ENCODE data around the gene NCKAP5L.
"Not testable (repeated sequence)": the region's sequence is repeated elsewhere in the genome, so short reads cannot be mapped to it uniquely, and the experiment has no call there.

The NCKAP5L gene

DNA sequence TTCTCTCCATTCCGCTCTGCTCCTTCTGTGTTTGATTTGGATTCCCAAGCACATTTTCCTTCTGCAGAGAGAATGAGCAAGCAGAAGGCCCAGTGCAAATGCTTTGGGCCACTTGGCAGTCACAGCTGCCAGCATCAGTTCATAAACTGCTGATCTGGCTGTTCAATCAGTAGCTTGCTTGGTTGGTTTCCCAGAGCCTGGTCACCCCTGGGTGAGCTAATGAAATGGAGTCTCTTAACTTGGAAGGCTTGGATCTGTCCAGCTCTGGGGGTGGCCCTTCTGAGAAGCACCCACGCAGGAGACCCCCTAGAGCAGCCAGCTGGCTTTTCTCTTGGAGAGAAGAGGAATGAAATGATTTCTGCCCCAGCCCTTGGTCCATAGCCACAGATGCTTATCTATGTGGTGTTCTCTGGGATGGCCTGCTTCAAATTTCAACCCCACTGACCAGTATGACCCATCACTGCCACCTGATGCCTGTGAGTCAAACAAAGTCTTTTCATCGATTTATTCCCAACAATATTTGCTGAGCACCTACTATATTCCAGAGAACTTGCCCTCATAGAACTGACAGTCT lies 45.2 kb upstream of the NCKAP5L start:
- H3K4me3 ChIP-seq (ENCODE audit: low read depth, low read length): no peak overlapping the region
- no peak for DNase-seq (ENCODE audit: low read depth)
- TF ChIP-seq, protein P1, sequence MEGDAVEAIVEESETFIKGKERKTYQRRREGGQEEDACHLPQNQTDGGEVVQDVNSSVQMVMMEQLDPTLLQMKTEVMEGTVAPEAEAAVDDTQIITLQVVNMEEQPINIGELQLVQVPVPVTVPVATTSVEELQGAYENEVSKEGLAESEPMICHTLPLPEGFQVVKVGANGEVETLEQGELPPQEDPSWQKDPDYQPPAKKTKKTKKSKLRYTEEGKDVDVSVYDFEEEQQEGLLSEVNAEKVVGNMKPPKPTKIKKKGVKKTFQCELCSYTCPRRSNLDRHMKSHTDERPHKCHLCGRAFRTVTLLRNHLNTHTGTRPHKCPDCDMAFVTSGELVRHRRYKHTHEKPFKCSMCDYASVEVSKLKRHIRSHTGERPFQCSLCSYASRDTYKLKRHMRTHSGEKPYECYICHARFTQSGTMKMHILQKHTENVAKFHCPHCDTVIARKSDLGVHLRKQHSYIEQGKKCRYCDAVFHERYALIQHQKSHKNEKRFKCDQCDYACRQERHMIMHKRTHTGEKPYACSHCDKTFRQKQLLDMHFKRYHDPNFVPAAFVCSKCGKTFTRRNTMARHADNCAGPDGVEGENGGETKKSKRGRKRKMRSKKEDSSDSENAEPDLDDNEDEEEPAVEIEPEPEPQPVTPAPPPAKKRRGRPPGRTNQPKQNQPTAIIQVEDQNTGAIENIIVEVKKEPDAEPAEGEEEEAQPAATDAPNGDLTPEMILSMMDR (IDR thresholded peaks at IDR 0.05; ENCODE audit: low read depth, low read length, missing control alignments): no peak

DNA sequence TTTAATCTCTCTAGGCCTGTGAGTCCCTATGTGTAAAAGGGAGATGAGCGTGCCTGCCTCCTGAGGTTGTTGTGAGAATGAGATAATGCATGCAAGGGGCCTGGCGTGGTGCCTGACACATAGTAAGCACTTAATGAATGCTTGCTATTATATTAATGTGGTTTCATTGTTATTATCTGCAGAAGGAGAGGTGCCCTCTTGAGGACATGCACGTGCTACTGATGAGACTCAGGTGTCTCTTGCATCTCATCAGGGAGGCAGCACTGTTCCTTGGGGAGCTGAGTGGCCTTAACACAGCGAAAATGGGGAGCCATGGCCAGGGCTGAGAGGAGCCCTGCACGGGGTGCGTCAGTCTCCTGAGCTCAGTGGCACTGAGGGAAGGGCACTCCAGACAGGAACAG lies 44.6 kb upstream of the NCKAP5L start:
- no peak overlapping the region for H3K4me3 ChIP-seq (ENCODE audit: low read depth, low read length)
- TF ChIP-seq, protein P1 (IDR thresholded peaks at IDR 0.05; ENCODE audit: low read depth, low read length, missing control alignments): no peak
- DNase-seq (ENCODE audit: low read depth): no peak

DNA sequence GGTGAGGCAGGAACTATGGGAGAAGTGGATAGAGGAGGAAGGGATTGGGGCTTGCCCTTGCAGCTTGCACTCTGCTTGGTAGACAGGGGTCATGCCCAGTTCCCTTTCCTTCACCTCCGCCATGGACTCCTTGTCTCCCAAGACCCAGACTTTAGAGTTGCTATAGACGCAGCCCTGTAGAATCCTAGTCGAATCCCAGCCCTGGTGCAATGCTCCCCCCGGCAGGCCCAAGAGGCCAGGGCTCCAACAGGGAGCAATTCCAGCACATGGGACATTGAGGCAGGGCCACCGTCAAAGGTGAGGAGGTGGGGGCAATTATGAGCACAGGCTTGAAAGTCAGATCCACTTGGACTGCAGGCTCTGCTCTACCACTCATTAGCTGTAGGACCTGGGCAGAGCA lies 44.2 kb upstream of the NCKAP5L start:
- no peak for DNase-seq (ENCODE audit: low read depth)
- H3K4me3 ChIP-seq (ENCODE audit: low read depth, low read length): no peak overlapping the region
- TF ChIP-seq, protein P1 (IDR thresholded peaks at IDR 0.05; ENCODE audit: low read depth, low read length, missing control alignments): no peak

DNA sequence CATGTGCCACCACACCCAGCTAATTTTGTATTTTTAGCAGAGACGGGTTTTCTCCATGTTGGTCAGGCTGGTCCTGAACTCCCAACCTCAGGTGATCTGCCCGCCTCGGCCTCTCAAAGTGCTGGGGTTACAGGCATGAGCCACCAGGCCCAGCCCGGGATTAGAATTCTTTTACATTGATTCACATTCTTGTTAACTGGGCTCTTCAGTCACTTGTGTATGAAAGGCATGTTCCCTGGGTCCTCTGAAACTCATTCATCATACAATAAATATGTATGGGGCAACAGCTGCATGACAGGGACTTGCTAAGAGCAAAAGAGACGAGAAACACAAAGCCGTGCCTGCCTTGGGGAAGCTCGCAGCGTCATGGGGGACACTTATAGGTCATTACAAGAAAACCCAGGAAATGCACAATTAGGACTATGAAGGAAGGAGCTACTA lies 43.6 kb upstream of the NCKAP5L start:
- not testable (repeated sequence) for H3K4me3 ChIP-seq (ENCODE audit: low read depth, low read length); DNase-seq (ENCODE audit: low read depth)

DNA sequence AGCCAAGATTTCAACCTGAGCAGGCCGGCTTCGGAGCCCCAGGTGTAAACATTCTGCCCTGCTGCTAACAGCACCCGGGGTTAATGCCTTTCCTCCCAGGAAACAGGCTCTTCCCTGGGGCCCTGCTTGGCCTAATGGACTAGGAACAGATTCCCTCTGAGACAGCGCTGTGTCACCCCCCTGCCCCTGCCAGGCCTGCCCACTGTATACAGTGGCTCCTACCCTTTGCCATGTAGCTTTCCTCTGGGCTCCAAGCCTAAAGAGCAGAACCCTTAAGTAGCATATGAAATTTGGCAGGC lies 43.0 kb upstream of the NCKAP5L start:
- no peak for DNase-seq (ENCODE audit: low read depth)
- no peak overlapping the region for H3K4me3 ChIP-seq (ENCODE audit: low read depth, low read length)
- TF ChIP-seq, protein P1 (IDR thresholded peaks at IDR 0.05; ENCODE audit: low read depth, low read length, missing control alignments): no peak

DNA sequence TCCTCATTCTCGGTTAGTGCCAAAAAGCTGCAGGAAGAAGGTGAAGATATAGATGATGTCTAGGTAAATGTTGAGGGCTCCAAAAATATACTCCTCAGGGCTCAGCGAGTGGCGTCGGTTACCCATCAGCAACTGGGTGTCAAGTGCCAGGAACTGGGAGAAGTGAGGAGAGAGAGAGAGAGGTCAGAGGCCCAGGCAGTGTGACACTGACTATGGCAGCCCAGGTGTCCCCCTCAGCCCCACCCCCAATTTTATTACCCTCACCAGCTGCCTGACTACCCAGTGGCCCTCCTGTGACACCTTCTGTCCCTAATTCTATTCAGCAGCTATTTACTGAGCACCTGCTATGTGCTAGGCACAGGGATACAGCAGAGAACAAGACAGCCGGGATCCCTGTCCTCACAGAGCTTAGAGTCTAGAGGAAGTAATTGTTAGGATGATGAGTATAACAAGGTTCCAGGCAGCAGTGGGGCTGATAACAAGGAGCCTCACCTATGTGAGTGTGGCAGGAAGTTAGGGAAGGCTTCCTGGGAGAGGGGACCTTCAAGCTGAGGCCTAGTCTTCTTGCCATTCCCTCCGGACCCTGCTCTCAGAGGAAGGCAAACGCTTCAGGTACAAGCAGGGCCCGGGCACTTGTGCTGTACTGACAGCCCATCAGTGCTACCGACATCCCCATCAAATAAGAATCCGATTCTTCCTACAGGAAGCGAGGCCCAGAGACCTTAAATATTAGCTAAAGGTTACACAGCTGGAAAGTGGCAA lies 42.5 kb upstream of the NCKAP5L start:
- no peak for DNase-seq (ENCODE audit: low read depth)
- no peak overlapping the region for H3K4me3 ChIP-seq (ENCODE audit: low read depth, low read length)
- TF ChIP-seq, protein P1 (IDR thresholded peaks at IDR 0.05; ENCODE audit: low read depth, low read length, missing control alignments): no peak

DNA sequence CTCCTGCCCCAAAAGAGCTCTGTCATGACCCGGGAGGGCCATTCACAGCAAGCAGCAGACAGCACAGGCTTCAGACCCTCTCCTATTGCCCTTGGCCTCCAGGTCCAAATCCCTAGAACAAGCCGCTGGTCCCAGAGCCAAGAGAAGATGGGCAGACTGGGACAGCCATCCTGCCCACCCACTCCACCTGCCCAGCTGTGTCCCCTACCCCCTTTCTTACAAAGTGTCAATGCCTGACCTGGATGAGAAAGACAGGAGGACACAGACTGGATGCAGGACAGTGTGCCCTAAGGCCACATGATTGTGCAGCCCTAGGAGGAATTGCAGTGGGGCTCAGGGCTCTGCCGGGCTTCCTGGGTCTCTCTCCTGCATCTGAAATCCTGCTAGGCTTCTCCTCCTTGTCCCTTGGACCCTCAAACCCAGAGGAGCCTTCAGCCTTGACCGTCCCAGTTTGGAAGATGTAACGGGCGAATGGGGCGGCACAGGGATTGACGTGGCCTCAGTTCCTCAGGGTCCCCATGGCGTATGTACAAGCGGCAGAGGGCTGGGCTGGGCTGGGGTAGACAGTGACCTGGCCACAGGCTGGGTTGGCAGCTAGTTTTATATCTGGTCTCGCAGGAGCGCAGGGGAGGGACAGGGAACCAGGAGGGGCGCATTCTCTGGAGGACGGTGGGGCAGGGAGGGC lies 41.7 kb upstream of the NCKAP5L start:
- H3K4me3 ChIP-seq (ENCODE audit: low read depth, low read length): no peak overlapping the region
- no peak for DNase-seq (ENCODE audit: low read depth)
- TF ChIP-seq, protein P1 (IDR thresholded peaks at IDR 0.05; ENCODE audit: low read depth, low read length, missing control alignments): no peak

Data from GM12864 (cell line).